GM23338 (cell line): Measurements from ENCODE around the gene WDR77.

Source experiments
- CREB1 ChIP-seq: fragments of 250-450 bp; sonication (Bioruptor Pico); IDR thresholded peaks from 2 replicates; pipeline ENCODE4 v1.5.0; 2020; ENCODE audit warnings: low read depth, mild to moderate bottlenecking, moderate library complexity
- CTCF ChIP-seq, 2 experiments: fragments of 200-600 bp in 1 of 2; sonication (generic) in 1 of 2; conservative IDR thresholded peaks; 2 replicates each; pipeline versions ENCODE4 v1.5.1 to v1.6.1; 2016 to 2017; ENCODE audit warnings: antibody characterized with exemption in 2 of 2, low read depth in 2 of 2, mild to moderate bottlenecking in 2 of 2, moderate library complexity in 1 of 2
- EZH2 ChIP-seq: fragments of 200-600 bp; sonication (generic); IDR thresholded peaks from one replicate; pipeline ENCODE4 v1.8.0; 2017; ENCODE audit warnings: antibody characterized with exemption, mild to moderate bottlenecking, low read depth; ENCODE audit not compliant: unreplicated experiment
- EZH2phosphoT487 ChIP-seq: fragments of 200-600 bp; sonication (generic); IDR thresholded peaks from one replicate; pipeline ENCODE4 v1.8.1; 2018; ENCODE audit warnings: antibody characterized with exemption; ENCODE audit not compliant: unreplicated experiment
- JUNB ChIP-seq: IDR thresholded peaks from one replicate; pipeline ENCODE4 v1.6.1; 2016; ENCODE audit warnings: antibody characterized with exemption; ENCODE audit not compliant: unreplicated experiment
- POLR2AphosphoS5 ChIP-seq: IDR thresholded peaks from 2 replicates; pipeline ENCODE4 v1.6.1; 2016; ENCODE audit warnings: antibody characterized with exemption, low read depth
- ZNF114 ChIP-seq: fragments of 250-450 bp; sonication (Bioruptor Pico); IDR thresholded peaks from 2 replicates; pipeline ENCODE4 v1.5.0; 2020; ENCODE audit warnings: mild to moderate bottlenecking, moderate library complexity
- ZNF331 ChIP-seq: fragments of 250-450 bp; sonication (Bioruptor Pico); IDR thresholded peaks from 2 replicates; pipeline ENCODE4 v1.5.0; 2020; ENCODE audit warnings: low read depth, mild to moderate bottlenecking, moderate library complexity

DNA sequence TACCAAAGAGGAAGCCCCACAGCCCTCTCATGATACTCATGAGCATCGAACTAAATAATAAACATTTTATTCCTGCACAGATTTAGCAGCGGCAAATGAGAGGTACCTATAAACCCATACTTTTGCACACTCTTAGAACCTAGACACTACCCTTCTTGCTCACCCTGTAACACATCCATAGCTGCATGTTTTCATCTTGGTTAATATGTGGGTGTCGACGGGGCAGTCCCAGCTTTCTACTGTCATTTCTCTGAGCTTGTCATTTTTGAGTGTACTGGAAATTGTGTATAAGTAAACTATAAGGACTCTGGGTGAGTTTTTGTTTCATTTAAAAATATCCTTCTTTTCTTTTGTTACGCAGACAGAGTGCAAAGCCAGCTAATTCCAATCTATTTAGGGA lies 47.0 kb downstream of the WDR77 start:
- TF ChIP-seq CTCF (conservative IDR thresholded peaks at IDR 0.05; ENCODE audit: low read depth in 2 of 2) (no peak), JUNB (no peak), EZH2phosphoT487 (no peak), ZNF331 (CRISPR knock-in tag) (no peak), POLR2AphosphoS5 (no peak), EZH2 (no peak), ZNF114 (CRISPR knock-in tag) (no peak), CREB1 (CRISPR knock-in tag) (no peak)
